Suppressor macrophage (primary cell): ENCODE measurements around the gene C2orf78.
A peak's percentile ranks its signal among the peaks of the same experiment; 100 is the strongest.
"Not testable (repeated sequence)": the region's sequence is repeated elsewhere in the genome, so short reads cannot be mapped to it uniquely, and the experiment has no call there.

ENCODE experiments used
- DNase-seq, 4 experiments: peaks; one replicate each; pipeline ENCODE4 v3.0.0-alpha.2; 2020 to 2022

The C2orf78 gene

GRCh38 chr2:73780237-73780582 is 3.8 kb upstream of the C2orf78 start:
- no peak for DNase-seq

DNA sequence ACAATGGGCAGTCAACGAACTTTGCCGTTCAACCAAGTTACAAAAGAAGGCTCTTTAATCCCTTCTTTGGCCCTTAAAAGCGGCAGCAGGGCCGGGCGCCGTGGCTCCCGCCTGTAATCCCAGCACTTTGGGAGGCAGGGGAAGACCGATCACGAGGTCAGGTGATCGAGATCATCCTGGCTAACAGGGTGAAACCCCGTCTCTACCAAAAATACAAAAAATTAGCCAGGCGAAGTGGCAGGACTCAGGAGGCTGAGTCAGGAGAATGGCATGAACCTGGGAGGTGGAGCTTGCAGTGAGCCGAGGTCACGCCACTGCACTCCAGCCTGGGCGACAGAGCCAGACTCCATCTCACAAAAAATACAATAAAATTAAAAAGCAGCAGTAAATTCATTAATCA is 581 bp upstream of the C2orf78 start:
- DNase-seq, result not testable (repeated sequence)

DNA sequence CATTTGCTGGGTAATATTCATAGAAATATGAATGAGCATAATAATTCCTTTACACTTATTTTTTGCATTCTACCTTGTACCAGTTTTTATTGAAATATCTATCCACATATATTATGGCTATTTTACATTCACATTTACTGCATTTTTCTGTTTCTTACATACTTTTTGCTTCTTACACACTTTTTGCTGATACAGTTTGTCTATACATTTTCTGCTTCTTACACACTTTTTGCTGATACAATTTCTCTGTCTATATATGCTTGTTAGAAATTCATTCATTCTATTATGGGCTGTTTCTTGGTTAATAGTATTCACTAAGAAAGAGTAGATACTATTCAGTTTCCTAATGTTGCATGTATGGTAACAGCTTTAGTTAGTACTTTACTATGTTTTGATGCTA is 27.9 kb downstream of the C2orf78 start:
- DNase-seq, result no peak

DNA sequence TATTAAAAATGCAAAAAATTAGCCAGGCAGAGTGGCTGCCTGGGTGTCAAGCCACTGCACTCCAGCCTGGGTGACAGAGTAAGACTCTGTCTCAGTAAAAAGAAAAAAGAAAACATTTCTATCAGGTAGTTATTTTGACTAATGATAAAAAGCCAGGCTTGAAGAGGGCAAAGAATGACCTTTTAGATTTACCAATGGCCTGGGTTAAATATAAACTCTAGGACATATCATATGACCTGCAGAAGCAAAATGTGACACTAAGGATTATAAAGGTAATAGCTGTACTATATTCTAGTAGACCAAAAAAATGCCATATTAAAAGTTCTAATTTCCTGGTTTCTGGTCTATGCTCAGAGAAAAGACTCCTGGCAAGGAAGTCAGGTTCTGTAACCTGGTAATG is 28.7 kb downstream of the C2orf78 start:
- DNase-seq, result no peak

- DNase-seq, result no peak
These were observed 34.3 kb downstream of the C2orf78 start for GRCh38 chr2:73818296-73818695.

DNA sequence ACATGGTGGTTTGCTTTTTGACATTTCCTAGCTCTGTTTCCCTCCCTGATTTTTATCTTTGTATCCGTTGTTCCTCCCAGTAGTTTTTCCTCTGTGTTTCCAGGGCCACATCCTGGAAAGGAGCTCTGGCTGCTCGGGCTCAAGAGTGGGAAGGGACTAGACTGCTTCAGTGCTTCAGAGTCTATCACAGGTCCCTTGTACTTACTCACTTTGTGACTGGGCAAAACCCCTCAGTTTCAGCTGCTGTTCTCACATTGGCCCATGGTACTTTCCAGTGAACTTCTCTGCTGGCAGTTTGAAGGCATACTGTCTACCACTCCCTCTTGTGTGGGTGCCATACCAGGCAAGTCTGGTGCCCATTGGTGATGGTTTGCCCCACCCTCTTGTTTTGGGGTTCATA is 37.2 kb downstream of the C2orf78 start:
- DNase-seq, result no peak

DNA sequence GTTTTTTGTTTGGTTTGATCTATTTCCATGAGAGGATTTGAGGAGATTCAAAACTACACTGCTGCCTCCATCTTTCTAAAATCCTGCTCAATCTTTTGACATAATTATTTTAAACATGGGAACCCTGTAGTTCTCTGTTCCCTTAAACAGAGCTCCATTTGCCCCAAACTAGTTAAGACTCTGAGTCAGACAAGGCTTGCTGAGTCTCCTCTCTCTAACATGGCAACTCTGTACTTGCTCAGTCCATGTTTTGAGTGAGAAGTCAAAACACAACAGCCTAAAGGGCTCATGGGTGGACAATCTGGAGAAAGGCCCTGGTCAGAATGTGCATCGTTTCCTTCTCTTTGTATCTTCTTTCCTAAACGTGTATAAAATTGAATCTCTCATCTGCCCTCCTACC is 37.7 kb downstream of the C2orf78 start:
- no peak for DNase-seq

GRCh38 chr2:73822276-73822675 is 38.3 kb downstream of the C2orf78 start:
- no peak for DNase-seq

- DNase-seq, result no peak
These were observed 39.0 kb downstream of the C2orf78 start for GRCh38 chr2:73822991-73823390.

DNA sequence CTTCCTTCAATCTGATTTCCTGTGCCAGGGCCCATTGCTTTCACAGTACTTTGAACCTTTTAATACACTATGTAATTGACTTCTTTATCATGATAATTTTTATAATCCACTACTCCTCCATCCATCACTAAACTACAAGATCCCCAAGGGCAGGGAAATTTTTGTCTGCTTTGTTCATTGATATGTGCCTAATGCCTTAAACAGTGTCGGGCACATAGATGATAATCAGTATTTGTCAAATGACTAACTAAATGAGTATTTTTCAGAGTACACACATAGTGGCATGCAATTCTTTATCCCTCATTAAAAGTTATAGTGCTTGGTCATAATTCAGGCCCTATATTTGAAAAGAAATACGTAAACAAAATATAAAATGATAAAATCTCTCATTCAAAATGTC is 39.4 kb downstream of the C2orf78 start:
- no peak for DNase-seq

- DNase-seq, result peak; percentile 75 to 88 (median 79)
These were observed 40.0 kb downstream of the C2orf78 start for GRCh38 chr2:73823916-73824523.

- no peak for DNase-seq
These were observed 41.4 kb downstream of the C2orf78 start for GRCh38 chr2:73825408-73825807.

- peak; percentile 48 to 76 (median 65) for DNase-seq
These were observed 43.0 kb downstream of the C2orf78 start for GRCh38 chr2:73827018-73827417.

DNA sequence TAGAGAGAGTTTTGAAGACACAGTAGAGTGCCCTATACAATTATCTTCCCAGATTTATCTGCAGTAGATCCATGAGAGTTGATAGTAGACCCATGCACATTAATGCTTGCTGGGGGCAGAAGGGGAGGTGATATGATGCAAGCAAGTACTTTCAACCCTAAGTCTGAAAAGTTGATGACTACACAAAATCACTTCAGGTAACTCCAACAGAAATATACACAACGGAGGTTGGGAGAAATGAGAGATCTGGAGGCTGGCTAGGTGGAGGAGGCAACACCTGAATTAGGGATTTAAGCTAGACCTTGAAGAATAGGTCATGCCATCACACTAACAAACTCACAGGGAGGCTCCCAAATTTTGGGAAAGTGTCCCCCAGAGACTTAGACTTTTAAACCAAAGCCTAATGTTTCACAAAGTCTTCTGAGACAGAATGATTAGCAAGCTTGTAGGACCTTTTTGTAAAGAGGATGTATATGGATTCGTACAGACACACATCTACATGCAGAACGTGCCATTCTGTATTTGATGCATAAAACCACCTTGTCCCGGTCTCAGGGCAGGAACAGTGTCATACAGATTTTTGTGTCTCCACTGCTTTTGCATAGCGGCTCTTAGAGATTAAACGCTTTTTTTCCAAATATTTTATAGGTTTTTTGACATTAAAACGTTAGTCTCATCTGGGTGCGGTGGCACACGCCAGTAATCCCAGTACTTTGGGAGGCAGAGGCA is 43.8 kb downstream of the C2orf78 start:
- no peak for DNase-seq

DNA sequence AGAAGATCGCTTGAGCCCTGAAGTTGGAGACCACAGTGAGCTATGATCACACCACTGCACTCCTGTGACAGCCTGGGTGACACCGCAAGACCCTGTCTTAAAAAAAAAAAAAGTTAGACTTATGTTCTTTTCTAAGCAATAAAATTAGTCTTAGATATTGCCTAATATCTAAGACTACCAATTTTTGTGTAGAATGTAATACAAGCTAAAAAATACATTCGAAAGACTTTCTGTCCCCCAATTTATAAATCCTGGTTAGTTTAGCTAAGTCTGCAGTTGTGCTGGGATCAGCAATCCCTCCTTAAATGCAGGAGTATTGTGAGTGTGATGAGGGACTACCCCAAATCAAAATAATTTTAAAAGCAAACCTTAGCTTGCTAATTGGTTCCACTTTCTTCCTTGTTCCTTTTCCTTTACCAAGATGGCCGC is 44.4 kb downstream of the C2orf78 start:
- DNase-seq, result no peak

DNA sequence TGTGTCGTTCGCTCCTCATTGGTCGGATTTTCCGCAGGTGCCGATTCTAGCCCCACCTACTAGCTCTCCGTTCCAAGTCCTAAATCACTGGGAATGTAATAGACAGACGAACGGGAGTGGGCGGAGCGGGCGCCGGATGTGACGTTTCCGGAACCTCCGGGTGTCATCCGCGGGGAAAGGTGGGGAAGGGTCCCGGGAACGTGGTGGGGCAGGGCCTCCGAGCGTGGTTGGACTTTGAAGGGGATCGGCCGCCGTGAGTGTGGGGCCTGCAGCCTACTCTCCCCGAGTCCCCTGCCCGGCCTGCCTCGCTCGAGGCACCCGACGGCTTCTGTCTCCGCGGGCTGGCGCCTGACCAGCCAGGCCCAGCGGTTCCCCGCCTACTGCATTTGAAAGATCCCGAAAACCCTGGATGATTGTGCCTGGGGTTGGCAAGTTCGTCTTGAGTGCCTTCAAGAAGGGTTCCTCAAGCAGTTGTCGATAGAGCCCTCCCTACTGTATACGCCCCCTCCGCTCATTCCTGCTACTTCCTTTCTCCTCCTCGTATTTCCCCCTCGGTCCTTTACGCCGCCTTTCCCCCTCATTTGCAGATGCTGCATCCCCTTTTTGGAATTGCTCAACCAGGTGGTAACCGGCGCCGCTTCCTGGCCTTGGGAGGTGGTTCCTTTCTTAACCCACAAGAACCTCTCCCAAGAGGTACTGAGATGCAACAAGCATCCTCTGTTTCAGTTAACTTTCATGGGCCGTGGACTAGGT is 45.0 kb downstream of the C2orf78 start, which contains the start of gene STAMBP:
TSS of gene STAMBP (plus strand) at position 144 of the 753 bp plus-strand sequence. CDS start 1,896 bp downstream, outside the sequence.
- peak; percentile 97 to 99 (median 98) for DNase-seq

DNA sequence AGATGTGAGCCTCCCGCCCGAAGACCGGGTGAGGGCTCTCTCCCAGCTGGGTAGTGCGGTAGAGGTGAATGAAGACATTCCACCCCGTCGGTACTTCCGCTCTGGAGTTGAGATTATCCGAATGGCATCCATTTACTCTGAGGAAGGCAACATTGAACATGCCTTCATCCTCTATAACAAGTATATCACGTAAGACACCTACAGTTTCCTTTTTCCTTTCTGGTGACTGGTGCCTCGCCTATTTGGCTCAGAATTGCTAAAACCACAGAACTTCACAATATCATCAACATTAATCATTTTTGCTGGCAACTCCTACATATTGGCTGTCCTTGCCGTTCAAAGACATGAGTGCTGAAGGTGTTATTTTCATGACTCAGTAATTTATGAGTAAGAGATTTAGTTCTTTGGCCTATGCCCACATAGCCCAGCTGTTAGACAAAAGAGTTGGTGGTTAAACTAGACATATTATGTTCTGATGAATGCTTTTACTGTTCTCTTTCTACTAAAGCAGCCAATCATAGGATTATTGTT is 47.0 kb downstream of the C2orf78 start:
- peak; percentile 23 to 72 (median 30) for DNase-seq

- DNase-seq, result peak in 1 of 4 experiments; percentile 7
These were observed 48.9 kb downstream of the C2orf78 start for GRCh38 chr2:73832930-73833329.

GRCh38 chr2:73836141-73836943 is 52.4 kb downstream of the C2orf78 start:
- peak in 1 of 4 experiments; percentile 21 for DNase-seq

GRCh38 chr2:73837847-73838585 is 54.0 kb downstream of the C2orf78 start:
- DNase-seq, result peak; percentile 58 to 82 (median 75)

DNA sequence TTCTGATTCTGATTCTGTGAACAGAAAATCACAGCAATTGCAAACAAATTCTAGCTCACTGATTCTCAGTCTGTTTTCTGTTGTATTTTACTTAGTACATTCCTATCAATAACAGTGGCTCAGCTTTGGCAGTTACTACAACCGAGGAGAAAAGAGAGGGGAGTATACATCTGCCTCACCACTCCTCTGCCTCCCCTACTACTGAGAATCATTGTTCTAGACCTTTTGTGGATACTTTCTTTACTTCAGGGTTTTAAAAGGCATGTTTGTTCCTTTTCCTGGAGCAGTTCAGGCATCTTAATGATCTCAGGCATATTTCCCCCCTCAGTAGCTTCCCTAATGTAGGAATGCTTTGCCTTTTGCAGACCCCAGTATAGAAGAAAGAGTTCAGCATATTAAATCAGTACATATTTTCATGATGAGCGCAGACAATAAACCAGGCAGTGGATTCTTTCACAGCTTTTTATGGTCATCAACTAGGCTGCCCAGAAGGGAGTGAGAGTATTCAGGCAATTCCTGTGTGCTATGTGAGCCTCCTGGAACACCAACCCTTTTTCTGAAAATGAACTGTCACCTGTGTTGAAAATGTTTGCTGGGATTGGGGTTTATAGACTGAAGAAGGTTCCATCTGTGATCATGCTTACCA is 55.0 kb downstream of the C2orf78 start:
- no peak for DNase-seq
